HEK293 (cell line): ENCODE data around the gene FBXO17.

Source experiments
- HIC1 ChIP-seq: fragments of 450-650 bp; formaldehyde crosslinking; IDR thresholded peaks from 2 replicates; pipeline ENCODE4 v1.5.1; 2016; ENCODE audit warnings: missing biosample characterization, missing genetic modification characterization
- INSM2 ChIP-seq: fragments of 450-650 bp; formaldehyde crosslinking; IDR thresholded peaks from 2 replicates; pipeline ENCODE4 v1.5.1; 2016; ENCODE audit warnings: missing biosample characterization, missing genetic modification characterization
- KLF1 ChIP-seq: fragments of 450-650 bp; formaldehyde crosslinking; IDR thresholded peaks from 2 replicates; pipeline ENCODE4 v1.5.1; 2016; ENCODE audit warnings: missing biosample characterization, missing genetic modification characterization
- KLF10 ChIP-seq: fragments of 450-650 bp; IDR thresholded peaks from 2 replicates; pipeline ENCODE4 v1.5.1; 2018; ENCODE audit warnings: missing biosample characterization, mild to moderate bottlenecking, missing genetic modification characterization
- REPIN1 ChIP-seq: fragments of 450-650 bp; formaldehyde crosslinking; IDR thresholded peaks from 2 replicates; pipeline ENCODE4 v1.5.1; 2017; ENCODE audit warnings: missing biosample characterization, missing genetic modification characterization, low read depth
- SETDB1 ChIP-seq: IDR thresholded peaks from one replicate; pipeline ENCODE4 v1.6.1; 2017; ENCODE audit warnings: mild to moderate bottlenecking, low read length, moderate library complexity, mixed read lengths; ENCODE audit not compliant: insufficient read length
- SP3 ChIP-seq: fragments of 450-650 bp; formaldehyde crosslinking; IDR thresholded peaks from 2 replicates; pipeline ENCODE4 v1.5.1; 2016; ENCODE audit warnings: missing biosample characterization, missing genetic modification characterization
- ZBTB1 ChIP-seq: fragments of 450-650 bp; formaldehyde crosslinking; IDR thresholded peaks from 2 replicates; pipeline ENCODE4 v1.5.1; 2016; ENCODE audit warnings: missing biosample characterization, missing genetic modification characterization
- ZBTB21 ChIP-seq: fragments of 450-650 bp; formaldehyde crosslinking; IDR thresholded peaks from 2 replicates; pipeline ENCODE4 v1.5.1; 2017; ENCODE audit warnings: missing biosample characterization, missing genetic modification characterization
- ZNF138 ChIP-seq: fragments of 450-650 bp; formaldehyde crosslinking; IDR thresholded peaks from 2 replicates; pipeline ENCODE4 v1.5.1; 2016; ENCODE audit warnings: missing biosample characterization, missing genetic modification characterization, borderline replicate concordance
- ZNF146 ChIP-seq: fragments of 450-650 bp; formaldehyde crosslinking; IDR thresholded peaks from 2 replicates; pipeline ENCODE4 v1.5.1; 2016; ENCODE audit warnings: missing biosample characterization, missing genetic modification characterization
- ZNF155 ChIP-seq: fragments of 450-650 bp; formaldehyde crosslinking; IDR thresholded peaks from 2 replicates; pipeline ENCODE4 v1.5.1; 2016; ENCODE audit warnings: missing biosample characterization, missing genetic modification characterization
- ZNF157 ChIP-seq: fragments of 450-650 bp; formaldehyde crosslinking; IDR thresholded peaks from 2 replicates; pipeline ENCODE4 v1.5.1; 2016; ENCODE audit warnings: missing biosample characterization, missing genetic modification characterization
- ZNF184 ChIP-seq: fragments of 450-650 bp; IDR thresholded peaks from 2 replicates; pipeline ENCODE4 v1.5.1; 2018; ENCODE audit warnings: missing biosample characterization, mild to moderate bottlenecking, missing genetic modification characterization
- ZNF473 ChIP-seq: fragments of 450-650 bp; formaldehyde crosslinking; IDR thresholded peaks from 2 replicates; pipeline ENCODE4 v1.5.1; 2017; ENCODE audit warnings: missing biosample characterization, missing genetic modification characterization
- ZNF501 ChIP-seq: fragments of 450-650 bp; formaldehyde crosslinking; IDR thresholded peaks from 2 replicates; pipeline ENCODE4 v1.5.1; 2016; ENCODE audit warnings: missing biosample characterization, missing genetic modification characterization
- ZNF558 ChIP-seq: fragments of 450-650 bp; formaldehyde crosslinking; IDR thresholded peaks from 2 replicates; pipeline ENCODE4 v1.5.1; 2016; ENCODE audit warnings: missing biosample characterization, missing genetic modification characterization
- ZNF621 ChIP-seq: fragments of 450-650 bp; formaldehyde crosslinking; IDR thresholded peaks from 2 replicates; pipeline ENCODE4 v1.5.1; 2017; ENCODE audit warnings: missing biosample characterization, missing genetic modification characterization
- ZNF624 ChIP-seq: fragments of 450-650 bp; formaldehyde crosslinking; IDR thresholded peaks from 2 replicates; pipeline ENCODE4 v1.5.1; 2017; ENCODE audit warnings: missing biosample characterization, missing genetic modification characterization
- ZNF670 ChIP-seq: fragments of 450-650 bp; formaldehyde crosslinking; IDR thresholded peaks from 2 replicates; pipeline ENCODE4 v1.5.1; 2016; ENCODE audit warnings: missing biosample characterization, missing genetic modification characterization, low read depth
- ZNF677 ChIP-seq: fragments of 450-650 bp; IDR thresholded peaks from 2 replicates; pipeline ENCODE4 v1.5.0; 2018; ENCODE audit warnings: missing biosample characterization, mild to moderate bottlenecking, missing genetic modification characterization, moderate library complexity
- ZNF792 ChIP-seq: fragments of 450-650 bp; formaldehyde crosslinking; IDR thresholded peaks from 2 replicates; pipeline ENCODE4 v1.5.1; 2016; ENCODE audit warnings: missing biosample characterization, missing genetic modification characterization
- ZSCAN16 ChIP-seq: fragments of 450-650 bp; formaldehyde crosslinking; IDR thresholded peaks from 2 replicates; pipeline ENCODE4 v1.5.1; 2016; ENCODE audit warnings: missing biosample characterization, missing genetic modification characterization
- TF ChIP-seq, protein P1 (sequence below): fragments of 450-650 bp; formaldehyde crosslinking; IDR thresholded peaks from 2 replicates; pipeline ENCODE4 v1.5.1; 2016; ENCODE audit warnings: missing biosample characterization, missing genetic modification characterization
- TF ChIP-seq, protein P2 (sequence below): fragments of 450-650 bp; formaldehyde crosslinking; IDR thresholded peaks from 2 replicates; pipeline ENCODE4 v1.5.1; 2016; ENCODE audit warnings: missing biosample characterization, missing genetic modification characterization, low read depth
- TF ChIP-seq, protein P3 (sequence below): IDR thresholded peaks from 2 replicates; pipeline ENCODE4 v1.6.1; 2011; ENCODE audit warnings: mild to moderate bottlenecking, low read depth, low read length, borderline replicate concordance
- TF ChIP-seq, protein P4 (sequence below): fragments of 450-650 bp; formaldehyde crosslinking; IDR thresholded peaks from 2 replicates; pipeline ENCODE4 v1.5.0; 2017; ENCODE audit warnings: missing biosample characterization, missing genetic modification characterization, borderline replicate concordance

Gene FBXO17

DNA sequence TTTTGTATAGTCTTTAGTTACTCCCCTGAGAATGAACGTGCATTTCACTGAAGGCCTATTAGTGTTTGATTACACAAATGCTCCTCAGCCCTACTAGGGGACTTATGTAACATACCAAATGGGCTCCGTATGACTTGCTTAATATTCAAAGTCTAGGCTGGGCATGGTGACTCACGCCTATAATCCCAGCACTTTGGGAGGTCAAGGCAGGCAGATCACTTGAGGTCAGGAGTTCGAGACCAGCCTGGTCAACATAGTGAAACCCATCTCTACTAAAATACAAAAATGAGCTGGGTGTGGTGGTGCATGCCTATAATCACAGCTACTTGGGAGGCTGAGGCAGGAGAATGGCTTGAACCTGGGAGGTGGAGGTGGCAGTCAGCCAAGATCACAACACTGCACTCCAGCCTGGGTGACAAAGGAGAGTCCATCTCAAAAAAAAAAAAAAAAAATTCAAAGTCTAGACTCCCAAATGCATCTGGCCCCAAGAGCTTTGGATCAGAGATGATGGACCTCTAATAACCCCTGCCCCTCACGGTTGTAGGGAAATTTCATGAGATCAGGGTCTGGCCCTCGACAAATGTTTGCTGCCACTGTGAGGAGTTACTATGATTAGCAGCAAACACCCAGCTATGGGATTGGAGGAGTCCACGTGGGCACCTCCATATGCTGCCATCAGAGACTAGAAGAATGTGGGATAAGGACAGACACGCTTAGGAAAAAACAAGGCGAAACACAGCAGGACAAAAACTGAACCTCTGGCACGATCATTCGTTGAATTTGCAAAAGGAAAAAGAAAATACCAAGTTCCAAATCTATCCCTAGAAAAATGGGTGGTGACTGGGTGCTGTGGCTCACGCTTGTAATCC lies 4.6 kb downstream of the FBXO17 start (continued):
- TF ChIP-seq, protein P1, sequence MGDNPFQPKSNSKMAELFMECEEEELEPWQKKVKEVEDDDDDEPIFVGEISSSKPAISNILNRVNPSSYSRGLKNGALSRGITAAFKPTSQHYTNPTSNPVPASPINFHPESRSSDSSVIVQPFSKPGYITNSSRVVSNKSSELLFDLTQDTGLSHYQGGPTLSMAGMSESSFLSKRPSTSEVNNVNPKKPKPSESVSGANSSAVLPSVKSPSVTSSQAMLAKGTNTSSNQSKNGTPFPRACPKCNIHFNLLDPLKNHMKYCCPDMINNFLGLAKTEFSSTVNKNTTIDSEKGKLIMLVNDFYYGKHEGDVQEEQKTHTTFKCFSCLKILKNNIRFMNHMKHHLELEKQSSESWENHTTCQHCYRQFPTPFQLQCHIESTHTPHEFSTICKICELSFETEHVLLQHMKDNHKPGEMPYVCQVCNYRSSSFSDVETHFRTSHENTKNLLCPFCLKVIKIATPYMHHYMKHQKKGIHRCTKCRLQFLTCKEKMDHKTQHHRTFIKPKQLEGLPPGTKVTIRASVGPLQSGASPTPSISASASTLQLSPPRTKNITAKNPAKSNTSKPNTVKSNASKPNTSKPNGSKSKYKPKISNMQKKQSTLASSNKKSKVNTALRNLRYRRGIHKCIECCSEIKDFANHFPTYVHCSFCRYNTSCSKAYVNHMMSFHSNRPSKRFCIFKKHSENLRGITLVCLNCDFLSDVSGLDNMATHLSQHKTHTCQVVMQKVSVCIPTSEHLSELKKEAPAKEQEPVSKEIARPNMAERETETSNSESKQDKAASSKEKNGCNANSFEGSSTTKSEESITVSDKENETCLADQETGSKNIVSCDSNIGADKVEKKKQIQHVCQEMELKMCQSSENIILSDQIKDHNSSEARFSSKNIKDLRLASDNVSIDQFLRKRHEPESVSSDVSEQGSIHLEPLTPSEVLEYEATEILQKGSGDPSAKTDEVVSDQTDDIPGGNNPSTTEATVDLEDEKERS = no peak
- TF ChIP-seq, protein P2, sequence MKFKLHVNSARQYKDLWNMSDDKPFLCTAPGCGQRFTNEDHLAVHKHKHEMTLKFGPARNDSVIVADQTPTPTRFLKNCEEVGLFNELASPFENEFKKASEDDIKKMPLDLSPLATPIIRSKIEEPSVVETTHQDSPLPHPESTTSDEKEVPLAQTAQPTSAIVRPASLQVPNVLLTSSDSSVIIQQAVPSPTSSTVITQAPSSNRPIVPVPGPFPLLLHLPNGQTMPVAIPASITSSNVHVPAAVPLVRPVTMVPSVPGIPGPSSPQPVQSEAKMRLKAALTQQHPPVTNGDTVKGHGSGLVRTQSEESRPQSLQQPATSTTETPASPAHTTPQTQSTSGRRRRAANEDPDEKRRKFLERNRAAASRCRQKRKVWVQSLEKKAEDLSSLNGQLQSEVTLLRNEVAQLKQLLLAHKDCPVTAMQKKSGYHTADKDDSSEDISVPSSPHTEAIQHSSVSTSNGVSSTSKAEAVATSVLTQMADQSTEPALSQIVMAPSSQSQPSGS (tag by site-specific recombination) = no peak
- TF ChIP-seq, protein P3, sequence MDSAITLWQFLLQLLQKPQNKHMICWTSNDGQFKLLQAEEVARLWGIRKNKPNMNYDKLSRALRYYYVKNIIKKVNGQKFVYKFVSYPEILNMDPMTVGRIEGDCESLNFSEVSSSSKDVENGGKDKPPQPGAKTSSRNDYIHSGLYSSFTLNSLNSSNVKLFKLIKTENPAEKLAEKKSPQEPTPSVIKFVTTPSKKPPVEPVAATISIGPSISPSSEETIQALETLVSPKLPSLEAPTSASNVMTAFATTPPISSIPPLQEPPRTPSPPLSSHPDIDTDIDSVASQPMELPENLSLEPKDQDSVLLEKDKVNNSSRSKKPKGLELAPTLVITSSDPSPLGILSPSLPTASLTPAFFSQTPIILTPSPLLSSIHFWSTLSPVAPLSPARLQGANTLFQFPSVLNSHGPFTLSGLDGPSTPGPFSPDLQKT = no peak
- TF ChIP-seq ZBTB1 (tag by site-specific recombination) = no peak; the same call in 1 of the 2 replicates
- no peak for TF ChIP-seq KLF10 (tag by site-specific recombination)
- no peak for TF ChIP-seq ZSCAN16
- TF ChIP-seq ZNF670 (tag by site-specific recombination) = no peak
- no peak for TF ChIP-seq REPIN1 (tag by site-specific recombination)
- TF ChIP-seq ZNF184 (tag by site-specific recombination) = peak; percentile 75
- TF ChIP-seq, protein P4, sequence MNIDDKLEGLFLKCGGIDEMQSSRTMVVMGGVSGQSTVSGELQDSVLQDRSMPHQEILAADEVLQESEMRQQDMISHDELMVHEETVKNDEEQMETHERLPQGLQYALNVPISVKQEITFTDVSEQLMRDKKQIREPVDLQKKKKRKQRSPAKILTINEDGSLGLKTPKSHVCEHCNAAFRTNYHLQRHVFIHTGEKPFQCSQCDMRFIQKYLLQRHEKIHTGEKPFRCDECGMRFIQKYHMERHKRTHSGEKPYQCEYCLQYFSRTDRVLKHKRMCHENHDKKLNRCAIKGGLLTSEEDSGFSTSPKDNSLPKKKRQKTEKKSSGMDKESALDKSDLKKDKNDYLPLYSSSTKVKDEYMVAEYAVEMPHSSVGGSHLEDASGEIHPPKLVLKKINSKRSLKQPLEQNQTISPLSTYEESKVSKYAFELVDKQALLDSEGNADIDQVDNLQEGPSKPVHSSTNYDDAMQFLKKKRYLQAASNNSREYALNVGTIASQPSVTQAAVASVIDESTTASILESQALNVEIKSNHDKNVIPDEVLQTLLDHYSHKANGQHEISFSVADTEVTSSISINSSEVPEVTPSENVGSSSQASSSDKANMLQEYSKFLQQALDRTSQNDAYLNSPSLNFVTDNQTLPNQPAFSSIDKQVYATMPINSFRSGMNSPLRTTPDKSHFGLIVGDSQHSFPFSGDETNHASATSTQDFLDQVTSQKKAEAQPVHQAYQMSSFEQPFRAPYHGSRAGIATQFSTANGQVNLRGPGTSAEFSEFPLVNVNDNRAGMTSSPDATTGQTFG (tag by site-specific recombination) = no peak
- no peak for TF ChIP-seq ZNF157 (tag by site-specific recombination)
- no peak for TF ChIP-seq ZNF558 (tag by site-specific recombination)
- TF ChIP-seq INSM2 (tag by site-specific recombination) = peak; percentile 80; the same call in 1 of the 2 replicates
- no peak for TF ChIP-seq ZNF138 (tag by site-specific recombination)
- no peak for TF ChIP-seq ZNF624 (tag by site-specific recombination)
- TF ChIP-seq ZNF677 (tag by site-specific recombination) = no peak
- TF ChIP-seq SP3 (tag by site-specific recombination) = 0 out of 2 replicates have a peak, but pooled peaks have one; percentile 13
- TF ChIP-seq KLF1 (tag by site-specific recombination) = no peak; the same call in 1 of the 2 replicates
- TF ChIP-seq ZNF155 (tag by site-specific recombination) = no peak
- no peak for TF ChIP-seq ZNF146 (tag by site-specific recombination)
- peak; percentile 74 for TF ChIP-seq HIC1 (tag by site-specific recombination)
- no peak for TF ChIP-seq ZNF792 (tag by site-specific recombination)
- peak; percentile 27; the same call in 1 of the 2 replicates for TF ChIP-seq ZBTB21 (tag by site-specific recombination)
- TF ChIP-seq ZNF501 (tag by site-specific recombination) = no peak
- TF ChIP-seq ZNF621 = no peak
- no peak for TF ChIP-seq ZNF473 (tag by site-specific recombination)
- no peak for TF ChIP-seq SETDB1
